Activated CD4-positive, alpha-beta T cell treated with anti-CD3 and anti-CD28 coated beads, Interleukin-2, Interleukin-4, amounts not matched to agents 100 ng/mL and 50 ng/mL, durations not matched to agents 16 hours and 8 hours (primary cell): ENCODE results near the gene TENT5A.

Experiments used
- DNase-seq: peaks from one replicate; pipeline ENCODE4 v3.0.0-alpha.2; 2020; ENCODE audit warnings: low spot score

The TENT5A gene

DNA sequence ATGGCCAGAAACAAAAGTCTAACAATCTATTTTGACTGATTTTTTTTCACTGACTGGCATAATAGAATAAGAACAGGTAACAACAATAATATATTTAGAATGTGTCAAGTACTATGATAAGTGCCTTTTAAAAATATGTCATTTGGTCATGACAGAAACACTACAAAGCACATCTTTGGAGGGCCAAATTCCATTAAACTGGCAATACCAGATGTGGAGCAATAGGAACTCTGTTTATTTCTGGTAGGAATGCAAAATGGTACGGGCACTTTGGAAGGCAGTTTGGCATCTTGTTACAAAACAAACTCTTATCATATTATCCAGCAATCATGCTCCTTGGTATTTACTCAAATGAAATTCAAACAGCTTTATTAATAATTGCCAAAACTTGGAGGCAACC, 39.3 kb downstream of the TENT5A start:
- DNase-seq: no peak

DNA sequence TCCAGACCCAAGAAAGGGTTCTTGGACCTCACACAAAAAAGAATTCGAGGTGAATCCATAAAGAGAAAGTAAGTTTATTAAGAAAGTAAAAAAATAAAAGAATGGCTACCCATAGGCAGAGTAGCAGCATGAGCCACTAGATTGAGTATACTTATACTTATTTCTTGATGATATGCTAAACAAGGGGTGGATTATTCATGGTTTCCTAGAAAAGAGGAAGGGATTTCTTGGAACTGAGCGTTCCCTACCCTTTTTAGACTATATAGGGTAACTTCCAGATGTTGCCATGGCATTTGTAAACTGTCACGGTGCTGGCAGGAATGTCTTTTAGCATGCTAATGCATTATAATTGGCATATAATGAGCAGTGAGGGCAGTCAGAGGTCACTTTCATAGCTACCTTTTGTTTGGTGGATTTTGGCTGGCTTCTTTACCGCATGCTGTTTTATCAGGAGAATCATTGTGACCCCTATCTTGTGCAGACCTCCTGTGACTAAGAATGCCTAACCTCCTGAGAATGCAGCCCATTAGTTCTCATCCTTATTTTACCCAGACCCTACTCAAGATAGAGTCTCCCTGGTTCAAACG, 44.3 kb downstream of the TENT5A start:
- DNase-seq: no peak

DNA sequence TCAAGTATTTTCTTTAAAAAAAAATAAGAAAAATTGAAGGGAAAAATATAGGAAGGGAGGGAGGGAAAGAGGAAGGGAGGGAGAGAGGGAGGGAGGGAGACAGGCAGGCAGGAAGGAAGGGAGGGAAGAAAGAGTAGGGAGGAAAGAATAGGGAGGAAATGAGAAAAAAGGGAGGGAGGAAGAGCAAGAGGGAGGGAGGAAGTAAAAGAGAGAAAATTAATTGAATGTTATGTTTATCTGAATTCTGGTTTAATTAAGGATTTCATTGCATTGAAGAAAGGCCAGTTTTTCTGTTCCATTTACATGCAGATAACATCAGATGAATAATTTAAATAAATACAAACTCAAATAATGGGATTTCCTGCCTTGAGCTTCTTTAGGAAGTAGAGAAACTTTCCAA, 47.8 kb downstream of the TENT5A start:
- DNase-seq: no peak

DNA sequence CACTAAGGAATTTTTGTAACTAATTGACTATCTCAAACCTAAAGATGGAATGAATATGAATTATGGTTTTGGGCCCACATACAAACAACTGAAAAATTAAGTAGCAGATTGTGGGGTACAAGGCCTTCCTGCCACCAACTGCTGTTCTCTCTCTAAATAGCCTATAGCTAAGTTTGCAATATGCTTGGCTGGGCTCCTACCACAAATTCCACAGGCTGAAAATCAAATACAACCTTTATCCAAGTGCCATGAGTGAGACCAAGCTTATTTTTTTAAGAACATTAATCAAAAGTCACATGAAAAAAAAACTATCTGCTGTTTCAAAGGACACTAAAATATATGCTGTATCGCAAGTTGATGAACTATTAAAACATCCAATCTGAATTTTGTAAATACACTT, 52.1 kb downstream of the TENT5A start:
- no peak for DNase-seq

DNA sequence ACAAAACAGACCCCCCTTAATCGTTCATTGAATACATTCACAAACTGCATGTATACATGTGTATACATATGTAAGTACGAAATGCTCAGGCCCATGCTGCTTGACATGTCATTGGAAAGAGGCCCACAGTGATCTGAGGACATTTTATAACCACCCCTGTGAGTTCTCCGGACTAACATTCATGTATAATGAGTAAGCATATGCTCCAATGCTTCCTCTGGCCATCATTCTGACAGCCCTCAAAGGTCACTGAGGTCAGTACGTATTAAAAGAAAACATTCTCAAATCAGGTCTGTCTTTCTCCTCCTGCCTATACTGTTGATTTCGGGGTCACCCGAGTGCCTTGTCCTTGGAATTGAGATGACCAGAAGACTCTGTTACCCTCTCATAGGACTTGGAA, 54.9 kb downstream of the TENT5A start:
- no peak for DNase-seq

DNA sequence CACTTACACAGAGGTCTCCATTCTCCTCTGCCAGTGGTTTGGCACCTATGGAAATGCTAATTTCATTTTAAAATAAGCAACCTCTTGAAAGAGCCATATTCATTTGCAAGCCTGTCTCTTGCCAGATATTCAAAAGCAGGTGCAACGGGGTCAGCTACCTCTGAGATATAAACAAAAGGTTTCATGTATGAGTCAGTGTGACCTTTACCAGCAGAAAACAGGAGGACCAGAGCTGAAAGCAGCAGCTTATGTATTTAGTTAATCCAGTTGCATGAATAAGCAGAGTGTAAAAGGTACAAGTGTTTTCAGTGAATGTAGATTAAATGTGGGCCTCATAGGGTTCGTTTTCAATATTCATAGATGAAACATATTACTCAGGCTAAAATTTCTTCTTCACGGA, 56.0 kb downstream of the TENT5A start:
- no peak for DNase-seq
